Breast epithelium (tissue), 4 donors: Measurements from ENCODE around the gene USP22. TPM values are rescaled to one million over a fixed set of nuclear protein-coding genes. Genes with fewer than 3 reads are reported as not detected.

Experiments
- DNase-seq, 2 donors: peaks; one replicate each; pipeline ENCODE4 v3.0.0-alpha.2; 2019; ENCODE audit warnings: low spot score in 2 of 2
- H3K27ac ChIP-seq, 2 donors: fragments of 200-600 bp; sonication (generic) in 1 of 2; one replicate each; pipeline ENCODE4 v1.5.1; 2016 to 2019; ENCODE audit warnings: mild to moderate bottlenecking in 1 of 2
- H3K27me3 ChIP-seq, 2 donors: fragments of 200-600 bp; sonication (generic) in 1 of 2; one replicate each; pipeline versions ENCODE4 v1.5.1 to v1.6.0; 2017 to 2019; ENCODE audit warnings: control low read depth in 1 of 2, mild to moderate bottlenecking in 1 of 2
- H3K36me3 ChIP-seq: fragments of 200-600 bp; one replicate; pipeline ENCODE4 v1.5.1; 2019
- H3K4me1 ChIP-seq, 2 donors: fragments of 200-600 bp; sonication (generic); one replicate each; pipeline ENCODE4 v1.5.1; 2016 to 2019; ENCODE audit warnings: control low read depth in 1 of 2
- H3K4me3 ChIP-seq, 3 donors: fragments of 200-600 bp; sonication (generic); 1 replicate in 2 of 3; 2 replicates in 1 of 3; pipeline ENCODE4 v1.5.1; 2016 to 2019; ENCODE audit warnings: mild to moderate bottlenecking in 3 of 3, moderate library complexity in 2 of 3
- H3K9me3 ChIP-seq, 2 donors: fragments of 200-600 bp; sonication (generic) in 1 of 2; one replicate each; pipeline ENCODE4 v1.5.1; 2016 to 2019; ENCODE audit warnings: control low read depth in 1 of 2
- POLR2A ChIP-seq: fragments of 450-650 bp; IDR thresholded peaks from one replicate; pipeline ENCODE4 v1.6.1; 2016; ENCODE audit warnings: antibody characterized with exemption, mild to moderate bottlenecking, moderate library complexity
- POLR2AphosphoS5 ChIP-seq, 3 donors: sonication (generic); formaldehyde crosslinking; IDR thresholded peaks; one replicate each; pipeline ENCODE4 v1.6.1; 2017; ENCODE audit warnings: antibody characterized with exemption in 3 of 3
- intact Hi-C: fragments of 100-400 bp; cut with DNase I; formaldehyde crosslinking; loops from one replicate; pipeline ENCODE4 v1.15.1; 2023; ENCODE audit warnings: low total_unique reads
- total RNA-seq, 3 donors: library from RNA; depleted of rRNA; stranded (reverse); fragments of >200 nt; gene quantifications; one replicate each; pipeline ENCODE4 v1.1.0, GENCODE V29; 2016
- TF ChIP-seq, protein P1 (sequence below), 3 donors: fragments of 450-650 bp; IDR thresholded peaks; one replicate each; pipeline ENCODE4 v1.5.1; 2016 to 2017; ENCODE audit warnings: antibody characterized with exemption in 3 of 3, mild to moderate bottlenecking in 3 of 3, moderate library complexity in 3 of 3

Gene USP22
- total RNA-seq, 3 donors from 2014 or later: 115 to 156 (median 139) TPM

DNA sequence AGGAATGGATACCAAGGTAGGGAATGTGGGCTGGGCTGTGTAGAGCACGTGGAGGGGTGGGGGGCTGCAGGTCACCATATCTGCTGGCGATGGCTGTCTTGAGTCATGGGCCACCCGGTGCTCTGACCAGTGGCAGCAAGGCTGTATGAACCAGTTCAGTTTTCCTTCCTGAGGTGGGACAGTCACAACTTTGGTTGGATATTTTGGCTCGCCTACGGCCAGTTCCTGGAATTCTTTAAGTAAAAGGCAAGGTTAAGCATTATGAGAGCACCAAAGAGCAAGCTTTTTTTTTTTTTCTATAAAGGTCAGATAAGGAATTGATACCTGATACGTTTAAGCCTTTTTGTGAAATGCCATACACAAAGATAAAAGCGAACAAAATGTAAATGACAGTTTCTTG, 81.9 kb downstream of the USP22 start:
- intact Hi-C loops: no loop called here
- H3K4me1 ChIP-seq: no peaks in the 10 kb centered on the region
- DNase-seq: no peak
- no peak overlapping the region for H3K27ac ChIP-seq
- TF ChIP-seq POLR2AphosphoS5 (IDR thresholded peaks at IDR 0.05): no peak
- TF ChIP-seq POLR2A: no peak
- no peaks in the 10 kb centered on the region for H3K36me3 ChIP-seq
- H3K27me3 ChIP-seq: no peaks in the 10 kb centered on the region
- H3K9me3 ChIP-seq: no peaks in the 10 kb centered on the region
- H3K4me3 ChIP-seq: no peak overlapping the region

DNA sequence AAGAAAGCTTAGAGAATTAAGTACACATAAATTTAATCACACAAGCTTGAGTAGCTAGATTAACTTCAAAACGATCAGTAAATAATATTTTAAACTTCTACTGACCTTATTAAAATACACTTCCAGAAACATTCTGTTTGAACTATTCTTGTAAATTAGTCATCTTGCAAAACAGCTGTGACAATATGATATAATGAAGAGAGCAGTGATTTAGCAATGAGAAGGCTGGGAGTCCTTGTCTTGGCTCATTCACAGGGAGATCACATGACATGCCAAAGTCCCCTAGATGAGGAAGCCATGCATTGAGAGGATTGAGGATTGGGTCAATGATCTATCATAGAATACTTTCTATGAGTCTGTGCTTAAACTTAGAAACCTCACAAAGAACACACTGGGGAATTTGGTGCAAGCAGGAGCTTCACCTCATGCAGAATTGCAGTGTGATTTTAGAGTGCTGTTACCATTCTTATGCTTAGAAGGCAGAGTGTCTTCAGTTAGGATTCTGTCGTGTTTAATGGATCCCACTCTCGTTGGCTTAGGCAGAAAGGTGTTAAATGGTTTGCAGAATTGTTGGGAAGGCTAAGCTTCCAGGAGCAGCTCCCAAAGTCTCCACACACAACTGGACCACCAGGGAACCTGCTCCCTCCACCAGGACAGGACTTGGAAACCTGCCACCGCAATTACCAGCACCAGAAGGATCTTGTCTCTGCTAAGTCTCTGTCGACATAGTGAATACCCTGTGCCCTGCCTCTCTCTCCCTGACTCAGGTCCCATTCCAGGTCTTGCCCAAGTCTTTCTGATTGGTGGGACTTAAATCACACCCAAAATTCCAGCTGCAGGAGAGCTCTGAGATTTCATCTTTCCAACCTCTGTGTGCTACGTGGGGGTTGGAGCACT, 87.1 kb downstream of the USP22 start:
- TF ChIP-seq, protein P1, sequence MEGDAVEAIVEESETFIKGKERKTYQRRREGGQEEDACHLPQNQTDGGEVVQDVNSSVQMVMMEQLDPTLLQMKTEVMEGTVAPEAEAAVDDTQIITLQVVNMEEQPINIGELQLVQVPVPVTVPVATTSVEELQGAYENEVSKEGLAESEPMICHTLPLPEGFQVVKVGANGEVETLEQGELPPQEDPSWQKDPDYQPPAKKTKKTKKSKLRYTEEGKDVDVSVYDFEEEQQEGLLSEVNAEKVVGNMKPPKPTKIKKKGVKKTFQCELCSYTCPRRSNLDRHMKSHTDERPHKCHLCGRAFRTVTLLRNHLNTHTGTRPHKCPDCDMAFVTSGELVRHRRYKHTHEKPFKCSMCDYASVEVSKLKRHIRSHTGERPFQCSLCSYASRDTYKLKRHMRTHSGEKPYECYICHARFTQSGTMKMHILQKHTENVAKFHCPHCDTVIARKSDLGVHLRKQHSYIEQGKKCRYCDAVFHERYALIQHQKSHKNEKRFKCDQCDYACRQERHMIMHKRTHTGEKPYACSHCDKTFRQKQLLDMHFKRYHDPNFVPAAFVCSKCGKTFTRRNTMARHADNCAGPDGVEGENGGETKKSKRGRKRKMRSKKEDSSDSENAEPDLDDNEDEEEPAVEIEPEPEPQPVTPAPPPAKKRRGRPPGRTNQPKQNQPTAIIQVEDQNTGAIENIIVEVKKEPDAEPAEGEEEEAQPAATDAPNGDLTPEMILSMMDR (IDR thresholded peaks at IDR 0.05): no peak
- TF ChIP-seq POLR2A (no peak), POLR2AphosphoS5 (IDR thresholded peaks at IDR 0.05) (no peak)
- DNase-seq: no peak
- no peaks in the 10 kb centered on the region for H3K27me3 ChIP-seq
- no peaks in the 10 kb centered on the region for H3K9me3 ChIP-seq
- intact Hi-C loops: no loop called here
- H3K36me3 ChIP-seq: no peaks in the 10 kb centered on the region
- H3K4me3 ChIP-seq: no peak overlapping the region
- peak overlapping the region in 1 of 2 donors; percentile 43 for H3K27ac ChIP-seq
- H3K4me1 ChIP-seq: no peaks in the 10 kb centered on the region

DNA sequence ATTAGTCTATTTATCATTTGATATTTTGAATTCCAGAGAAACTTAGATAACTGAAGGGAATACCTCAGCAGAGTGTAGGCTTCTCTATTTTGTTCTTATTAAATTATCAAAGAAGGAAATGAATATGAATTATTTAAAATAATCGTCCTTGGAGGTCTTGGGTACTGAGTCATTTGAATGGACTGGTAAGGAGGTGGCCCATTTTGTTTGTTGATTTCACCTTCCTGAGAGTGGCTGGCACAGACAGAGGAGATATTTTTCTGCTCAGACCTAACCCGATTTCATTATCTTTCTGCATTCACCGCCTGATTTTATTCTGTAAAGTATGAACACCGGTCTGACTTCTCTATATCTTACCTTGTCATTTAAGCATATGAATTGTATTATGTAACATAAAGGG, 88.0 kb downstream of the USP22 start:
- DNase-seq: no peak
- Histone ChIP-seq H3K9me3 (no peaks in the 10 kb centered on the region), H3K27ac (peak overlapping the region in 1 of 2 donors; percentile 73), H3K36me3 (no peaks in the 10 kb centered on the region), H3K4me1 (no peaks in the 10 kb centered on the region), H3K27me3 (no peaks in the 10 kb centered on the region), H3K4me3 (no peak overlapping the region)
- intact Hi-C loops: no loop called here
- TF ChIP-seq, protein P1 (IDR thresholded peaks at IDR 0.05): no peak
- TF ChIP-seq POLR2AphosphoS5 (IDR thresholded peaks at IDR 0.05): no peak

DNA sequence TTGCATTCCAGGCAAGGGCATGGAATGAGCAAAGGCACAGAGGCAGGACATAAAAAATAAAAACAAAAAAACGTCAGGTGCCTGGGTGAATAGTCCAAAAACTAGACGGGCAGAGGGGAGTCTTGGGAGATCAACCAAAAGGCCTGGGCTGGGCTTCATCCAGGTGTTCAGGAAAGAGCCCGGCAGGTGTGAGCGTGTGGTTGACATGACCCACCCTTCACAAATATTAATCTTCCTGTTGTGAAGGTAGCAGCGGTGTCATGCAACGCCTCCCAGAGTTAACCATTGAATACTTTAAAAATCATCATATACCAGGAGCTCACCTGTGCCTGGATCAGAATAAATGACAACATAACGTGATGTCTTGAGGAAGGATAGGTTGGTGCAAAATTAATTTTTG, 90.6 kb downstream of the USP22 start:
- DNase-seq: no peak
- no peaks in the 10 kb centered on the region for H3K27me3 ChIP-seq
- TF ChIP-seq POLR2A (no peak), POLR2AphosphoS5 (IDR thresholded peaks at IDR 0.05) (no peak)
- TF ChIP-seq, protein P1 (IDR thresholded peaks at IDR 0.05): no peak
- H3K36me3 ChIP-seq: no peaks in the 10 kb centered on the region
- intact Hi-C loops: no loop called here
- no peak overlapping the region for H3K27ac ChIP-seq
- H3K9me3 ChIP-seq: no peaks in the 10 kb centered on the region
- no peaks in the 10 kb centered on the region for H3K4me1 ChIP-seq
- H3K4me3 ChIP-seq: no peak overlapping the region

Other genes starting within 250 kb of the USP22 start
- gene DHRS7B, start 84.0 kb upstream of the USP22 start, total RNA-seq: 10 to 100 TPM; 53.7 to 64.0 (median 60.9) TPM
- 10 to 100 TPM; 28.1 to 34.1 (median 33.1) TPM for gene TMEM11, start 171.2 kb upstream of the USP22 start, total RNA-seq
- 10 to 100 TPM in 1 of 3 donors, 1 to 10 TPM in 2; 8.2 to 11.8 (median 8.6) TPM for gene NATD1, start 210.4 kb upstream of the USP22 start, total RNA-seq
- 10 to 100 TPM; 16.0 to 26.9 (median 22.0) TPM for gene MAP2K3, start 241.7 kb upstream of the USP22 start, total RNA-seq